Measurements from ENCODE around the gene CCR4. TPM values are rescaled to one million over a fixed set of nuclear protein-coding genes. Genes with fewer than 3 reads are reported as not detected.
"Not testable (repeated sequence)": the region's sequence is repeated elsewhere in the genome, so short reads cannot be mapped to it uniquely, and the experiment has no call there.

The CCR4 gene
- polyA plus RNA-seq = under 1 TPM; 0.06 to 0.13 TPM

GRCh38 chr3:32951410-32951811, at the start of gene CCR4:
Gene CCR4, plus strand, starts transcription at chr3:32951644. Its CDS starts 1,779 bp downstream, at chr3:32953423.
- H3K27ac ChIP-seq (ENCODE audit: low read depth in 2 of 2, low read length in 1 of 2) = peak within 1 kb of the TSS in 1 of 2 donors; percentile 11
- H3K27me3 ChIP-seq (ENCODE audit: control insufficient read depth in 1 of 2, insufficient read depth in 2 of 2, low read length in 2 of 2) = no peaks in the 10 kb centered on the region
- 56 to 62% methylated on average over 9 of the region's 9 CpGs for WGBS, 2 donors
- H3K36me3 ChIP-seq (ENCODE audit: control insufficient read depth in 2 of 2, insufficient read depth in 2 of 2, low read length in 1 of 2) = no peaks in the 10 kb centered on the region
- no peaks in the 10 kb centered on the region for H3K4me1 ChIP-seq (ENCODE audit: control insufficient read depth in 2 of 2, insufficient read depth in 2 of 2, low read length in 1 of 2)
- H3K9me3 ChIP-seq (ENCODE audit: control insufficient read depth in 2 of 2, insufficient read depth in 1 of 2, low read depth in 1 of 2, low read length in 1 of 2) = no peaks in the 10 kb centered on the region
- H3K4me3 ChIP-seq (ENCODE audit: low read depth in 1 of 2, low read length in 2 of 2) = no peak within 1 kb of the TSS

- not testable (repeated sequence) for H3K4me1 ChIP-seq (ENCODE audit: control insufficient read depth in 2 of 2, insufficient read depth in 2 of 2, low read length in 1 of 2); H3K27ac ChIP-seq (ENCODE audit: low read depth in 2 of 2, low read length in 1 of 2); H3K27me3 ChIP-seq (ENCODE audit: control insufficient read depth in 1 of 2, insufficient read depth in 2 of 2, low read length in 2 of 2); H3K9me3 ChIP-seq (ENCODE audit: control insufficient read depth in 2 of 2, insufficient read depth in 1 of 2, low read depth in 1 of 2, low read length in 1 of 2); H3K36me3 ChIP-seq (ENCODE audit: control insufficient read depth in 2 of 2, insufficient read depth in 2 of 2, low read length in 1 of 2)
- WGBS, 2 donors = 32 to 42% methylated on average over 20 to 31 of the region's 31 CpGs
- H3K4me3 ChIP-seq (ENCODE audit: low read depth in 1 of 2, low read length in 2 of 2) = peak overlapping the region in 1 of 2 donors; percentile 34
Observed at GRCh38 chr3:32902887-32903371, 48.5 kb upstream of the CCR4 start.

- Histone ChIP-seq H3K27me3 (ENCODE audit: control insufficient read depth in 1 of 2, insufficient read depth in 2 of 2, low read length in 2 of 2) (no peaks in the 10 kb centered on the region), H3K36me3 (ENCODE audit: control insufficient read depth in 2 of 2, insufficient read depth in 2 of 2, low read length in 1 of 2) (no peaks in the 10 kb centered on the region), H3K9me3 (ENCODE audit: control insufficient read depth in 2 of 2, insufficient read depth in 1 of 2, low read depth in 1 of 2, low read length in 1 of 2) (no peaks in the 10 kb centered on the region), H3K27ac (ENCODE audit: low read depth in 2 of 2, low read length in 1 of 2) (no peak overlapping the region), H3K4me1 (ENCODE audit: control insufficient read depth in 2 of 2, insufficient read depth in 2 of 2, low read length in 1 of 2) (no peaks in the 10 kb centered on the region), H3K4me3 (ENCODE audit: low read depth in 1 of 2, low read length in 2 of 2) (no peak overlapping the region)
- WGBS, 2 donors = 94 to 95% methylated on average over 10 of the region's 10 CpGs
Observed at GRCh38 chr3:32903953-32904352, 47.5 kb upstream of the CCR4 start.

GRCh38 chr3:32909999-32910398, 41.4 kb upstream of the CCR4 start:
- H3K9me3 ChIP-seq (ENCODE audit: control insufficient read depth in 2 of 2, insufficient read depth in 1 of 2, low read depth in 1 of 2, low read length in 1 of 2) = no peaks in the 10 kb centered on the region
- H3K4me3 ChIP-seq (ENCODE audit: low read depth in 1 of 2, low read length in 2 of 2) = no peak overlapping the region
- WGBS, 2 donors = 80 to 88% methylated on average over 3 of the region's 3 CpGs
- no peaks in the 10 kb centered on the region for H3K36me3 ChIP-seq (ENCODE audit: control insufficient read depth in 2 of 2, insufficient read depth in 2 of 2, low read length in 1 of 2)
- H3K27ac ChIP-seq (ENCODE audit: low read depth in 2 of 2, low read length in 1 of 2) = no peak overlapping the region
- no peaks in the 10 kb centered on the region for H3K27me3 ChIP-seq (ENCODE audit: control insufficient read depth in 1 of 2, insufficient read depth in 2 of 2, low read length in 2 of 2)
- H3K4me1 ChIP-seq (ENCODE audit: control insufficient read depth in 2 of 2, insufficient read depth in 2 of 2, low read length in 1 of 2) = no peaks in the 10 kb centered on the region

GRCh38 chr3:32910954-32911353, 40.5 kb upstream of the CCR4 start:
- Histone ChIP-seq H3K4me3 (ENCODE audit: low read depth in 1 of 2, low read length in 2 of 2) (no peak overlapping the region), H3K27ac (ENCODE audit: low read depth in 2 of 2, low read length in 1 of 2) (no peak overlapping the region), H3K9me3 (ENCODE audit: control insufficient read depth in 2 of 2, insufficient read depth in 1 of 2, low read depth in 1 of 2, low read length in 1 of 2) (no peaks in the 10 kb centered on the region), H3K27me3 (ENCODE audit: control insufficient read depth in 1 of 2, insufficient read depth in 2 of 2, low read length in 2 of 2) (no peaks in the 10 kb centered on the region), H3K36me3 (ENCODE audit: control insufficient read depth in 2 of 2, insufficient read depth in 2 of 2, low read length in 1 of 2) (no peaks in the 10 kb centered on the region), H3K4me1 (ENCODE audit: control insufficient read depth in 2 of 2, insufficient read depth in 2 of 2, low read length in 1 of 2) (no peaks in the 10 kb centered on the region)
- 85 to 89% methylated on average over 2 of the region's 2 CpGs for WGBS, 2 donors

- WGBS, 2 donors = 79 to 90% methylated on average over 1 of the region's 1 CpG
- Histone ChIP-seq H3K27ac (ENCODE audit: low read depth in 2 of 2, low read length in 1 of 2) (no peak overlapping the region), H3K9me3 (ENCODE audit: control insufficient read depth in 2 of 2, insufficient read depth in 1 of 2, low read depth in 1 of 2, low read length in 1 of 2) (peaks cover 1 to 2% of the 10 kb centered on the region in 2 donors), H3K4me3 (ENCODE audit: low read depth in 1 of 2, low read length in 2 of 2) (no peak overlapping the region), H3K27me3 (ENCODE audit: control insufficient read depth in 1 of 2, insufficient read depth in 2 of 2, low read length in 2 of 2) (no peaks in the 10 kb centered on the region), H3K36me3 (ENCODE audit: control insufficient read depth in 2 of 2, insufficient read depth in 2 of 2, low read length in 1 of 2) (no peaks in the 10 kb centered on the region), H3K4me1 (ENCODE audit: control insufficient read depth in 2 of 2, insufficient read depth in 2 of 2, low read length in 1 of 2) (no peaks in the 10 kb centered on the region)
Observed at GRCh38 chr3:32912046-32912445, 39.4 kb upstream of the CCR4 start.

GRCh38 chr3:32913790-32914446, 37.5 kb upstream of the CCR4 start:
- Histone ChIP-seq H3K4me1 (ENCODE audit: control insufficient read depth in 2 of 2, insufficient read depth in 2 of 2, low read length in 1 of 2) (no peaks in the 10 kb centered on the region), H3K4me3 (ENCODE audit: low read depth in 1 of 2, low read length in 2 of 2) (no peak overlapping the region), H3K27me3 (ENCODE audit: control insufficient read depth in 1 of 2, insufficient read depth in 2 of 2, low read length in 2 of 2) (no peaks in the 10 kb centered on the region), H3K36me3 (ENCODE audit: control insufficient read depth in 2 of 2, insufficient read depth in 2 of 2, low read length in 1 of 2) (no peaks in the 10 kb centered on the region), H3K9me3 (ENCODE audit: control insufficient read depth in 2 of 2, insufficient read depth in 1 of 2, low read depth in 1 of 2, low read length in 1 of 2) (peaks cover 3 to 5% of the 10 kb centered on the region in 2 donors), H3K27ac (ENCODE audit: low read depth in 2 of 2, low read length in 1 of 2) (peak overlapping the region; percentile 33 to 51)
- 34 to 35% methylated on average over 7 of the region's 7 CpGs for WGBS, 2 donors

- no peaks in the 10 kb centered on the region for H3K27me3 ChIP-seq (ENCODE audit: control insufficient read depth in 1 of 2, insufficient read depth in 2 of 2, low read length in 2 of 2)
- 82 to 90% methylated on average over 2 of the region's 2 CpGs for WGBS, 2 donors
- no peaks in the 10 kb centered on the region for H3K4me1 ChIP-seq (ENCODE audit: control insufficient read depth in 2 of 2, insufficient read depth in 2 of 2, low read length in 1 of 2)
- no peak overlapping the region for H3K27ac ChIP-seq (ENCODE audit: low read depth in 2 of 2, low read length in 1 of 2)
- H3K9me3 ChIP-seq (ENCODE audit: control insufficient read depth in 2 of 2, insufficient read depth in 1 of 2, low read depth in 1 of 2, low read length in 1 of 2) = peaks cover 3 to 5% of the 10 kb centered on the region in 2 donors
- H3K4me3 ChIP-seq (ENCODE audit: low read depth in 1 of 2, low read length in 2 of 2) = no peak overlapping the region
- H3K36me3 ChIP-seq (ENCODE audit: control insufficient read depth in 2 of 2, insufficient read depth in 2 of 2, low read length in 1 of 2) = no peaks in the 10 kb centered on the region
Observed at GRCh38 chr3:32919920-32920319, 31.5 kb upstream of the CCR4 start.

GRCh38 chr3:32922078-32922477, 29.4 kb upstream of the CCR4 start:
- H3K27ac ChIP-seq (ENCODE audit: low read depth in 2 of 2, low read length in 1 of 2) = no peak overlapping the region
- no peaks in the 10 kb centered on the region for H3K27me3 ChIP-seq (ENCODE audit: control insufficient read depth in 1 of 2, insufficient read depth in 2 of 2, low read length in 2 of 2)
- no peak overlapping the region for H3K4me3 ChIP-seq (ENCODE audit: low read depth in 1 of 2, low read length in 2 of 2)
- WGBS, 2 donors = 86 to 91% methylated on average over 7 of the region's 7 CpGs
- no peaks in the 10 kb centered on the region for H3K4me1 ChIP-seq (ENCODE audit: control insufficient read depth in 2 of 2, insufficient read depth in 2 of 2, low read length in 1 of 2)
- no peaks in the 10 kb centered on the region for H3K36me3 ChIP-seq (ENCODE audit: control insufficient read depth in 2 of 2, insufficient read depth in 2 of 2, low read length in 1 of 2)
- H3K9me3 ChIP-seq (ENCODE audit: control insufficient read depth in 2 of 2, insufficient read depth in 1 of 2, low read depth in 1 of 2, low read length in 1 of 2) = peaks cover under 1 to 3% of the 10 kb centered on the region in 2 donors

GRCh38 chr3:32930161-32930560, 21.3 kb upstream of the CCR4 start:
- Histone ChIP-seq H3K27ac (ENCODE audit: low read depth in 2 of 2, low read length in 1 of 2) (no peak overlapping the region), H3K36me3 (ENCODE audit: control insufficient read depth in 2 of 2, insufficient read depth in 2 of 2, low read length in 1 of 2) (no peaks in the 10 kb centered on the region), H3K4me3 (ENCODE audit: low read depth in 1 of 2, low read length in 2 of 2) (no peak overlapping the region), H3K4me1 (ENCODE audit: control insufficient read depth in 2 of 2, insufficient read depth in 2 of 2, low read length in 1 of 2) (no peaks in the 10 kb centered on the region), H3K9me3 (ENCODE audit: control insufficient read depth in 2 of 2, insufficient read depth in 1 of 2, low read depth in 1 of 2, low read length in 1 of 2) (no peaks in the 10 kb centered on the region), H3K27me3 (ENCODE audit: control insufficient read depth in 1 of 2, insufficient read depth in 2 of 2, low read length in 2 of 2) (no peaks in the 10 kb centered on the region)
- 96% methylated on average over 3 of the region's 3 CpGs for WGBS, 2 donors

Measured in esophagus (tissue), 2 donors.